Measurements from ENCODE around the gene CLDN11.

DNA sequence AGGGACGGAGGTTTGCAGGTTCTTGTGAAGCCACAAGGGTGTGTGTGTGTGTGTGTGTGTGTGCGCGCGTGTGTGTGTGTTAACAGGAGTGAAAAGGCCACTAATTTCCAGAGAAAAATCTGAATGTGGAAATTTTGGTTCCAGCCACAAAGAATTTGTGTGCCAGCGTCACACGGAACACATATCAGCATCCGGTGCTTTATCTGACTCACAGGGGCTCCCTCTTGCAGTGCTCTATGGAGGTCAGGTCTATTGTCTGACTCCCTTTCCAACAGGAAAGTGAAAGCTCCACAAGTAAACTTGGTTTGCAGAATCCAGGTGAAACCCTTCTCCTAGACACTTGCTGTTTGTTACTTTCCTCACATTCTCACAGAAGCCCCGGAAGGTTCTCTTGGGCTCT lies 6.2 kb downstream of the CLDN11 start:
- TF ChIP-seq CTCF (IDR thresholded peaks at IDR 0.05) = no peak
- TF ChIP-seq POLR2A (IDR thresholded peaks at IDR 0.05) = no peak
